Measurements from ENCODE around the gene MIGA1.
"Not testable (repeated sequence)": the region's sequence is repeated elsewhere in the genome, so short reads cannot be mapped to it uniquely, and the experiment has no call there.

The MIGA1 gene, protein sequence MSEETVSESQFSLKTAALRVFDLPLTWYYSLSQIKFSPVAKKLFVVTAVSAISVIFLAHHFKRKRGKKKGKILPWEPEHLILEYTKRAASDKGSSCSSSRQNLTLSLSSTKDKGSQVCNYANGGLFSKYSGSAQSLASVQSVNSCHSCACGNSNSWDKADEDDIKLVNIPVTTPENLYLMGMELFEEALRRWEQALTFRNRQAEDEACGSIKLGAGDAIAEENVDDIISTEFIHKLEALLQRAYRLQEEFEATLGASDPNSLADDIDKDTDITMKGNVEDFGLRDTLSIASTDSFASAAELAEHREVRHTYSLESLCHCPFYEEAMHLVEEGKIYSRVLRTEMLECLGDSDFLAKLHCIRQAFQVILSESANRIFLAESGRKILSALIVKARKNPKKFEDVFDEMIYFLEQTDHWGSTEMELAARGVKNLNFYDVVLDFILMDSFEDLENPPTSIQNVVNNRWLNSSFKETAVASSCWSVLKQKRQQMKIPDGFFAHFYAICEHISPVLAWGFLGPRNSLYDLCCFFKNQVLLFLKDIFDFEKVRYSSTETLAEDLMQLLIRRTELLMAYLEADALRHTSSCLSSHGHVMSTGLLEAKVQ

DNA sequence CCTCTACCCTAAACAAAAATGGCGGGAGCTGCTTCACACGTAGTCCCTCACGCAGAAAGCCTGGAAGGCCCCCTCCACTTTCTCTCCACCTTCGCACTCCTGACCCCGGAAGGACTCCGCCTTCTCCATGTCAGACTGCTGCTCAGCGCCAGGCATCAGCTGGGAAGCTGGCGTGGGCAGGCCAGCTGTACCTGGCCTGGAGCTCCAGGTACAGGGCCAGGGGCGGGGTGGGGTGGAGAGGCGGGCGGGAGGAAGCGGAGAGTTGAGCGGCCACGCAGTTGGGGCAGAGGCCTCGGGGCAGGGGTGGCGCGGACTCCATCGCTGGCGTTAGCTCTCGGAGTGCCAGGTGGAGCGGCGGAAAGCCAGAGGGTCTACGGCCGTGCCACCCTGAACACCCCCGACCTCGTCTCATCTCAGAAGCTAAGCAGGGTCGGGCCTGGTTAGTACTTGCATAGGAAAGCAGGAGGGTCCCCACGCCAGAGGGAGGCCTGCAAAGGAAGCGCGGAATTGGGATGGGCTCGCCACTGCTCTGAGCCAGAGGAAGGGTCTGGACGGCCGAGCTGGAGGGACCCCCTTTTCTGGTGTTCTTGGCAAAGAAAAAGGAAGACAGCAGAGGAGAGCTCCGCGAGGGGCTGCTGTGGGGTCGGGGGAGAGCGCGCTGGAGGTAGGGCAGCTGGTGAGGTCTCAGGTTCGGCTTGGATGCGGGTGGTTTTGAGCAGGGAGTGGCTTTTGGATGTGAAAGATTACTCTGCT lies at the start of gene MIGA1:
TSS of gene MIGA1 (plus strand) at position 121 of the 753 bp plus-strand sequence. CDS start 3,604 bp downstream, outside the sequence.
- DNase-seq: peak; percentile 73 to 90 (median 84)

DNA sequence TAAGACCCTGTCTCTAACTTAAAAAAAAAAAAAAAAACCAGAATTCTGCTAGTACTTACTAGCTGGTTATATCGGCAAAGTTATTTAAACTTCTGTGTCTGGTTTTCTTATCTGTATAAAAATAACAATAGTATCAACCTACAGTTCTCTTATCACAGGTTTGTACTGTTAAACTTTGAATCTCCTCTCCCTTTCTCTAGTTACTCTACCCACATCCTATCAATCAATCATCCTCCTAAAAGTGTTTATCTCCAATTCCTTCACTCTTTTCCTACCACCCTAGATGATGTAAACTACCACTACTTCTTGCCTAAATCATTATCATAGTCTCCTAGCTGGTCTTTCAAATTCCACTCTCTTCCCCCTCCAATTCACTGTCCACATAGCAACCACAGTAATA lies 47.4 kb upstream of the MIGA1 start:
- DNase-seq: no peak

DNA sequence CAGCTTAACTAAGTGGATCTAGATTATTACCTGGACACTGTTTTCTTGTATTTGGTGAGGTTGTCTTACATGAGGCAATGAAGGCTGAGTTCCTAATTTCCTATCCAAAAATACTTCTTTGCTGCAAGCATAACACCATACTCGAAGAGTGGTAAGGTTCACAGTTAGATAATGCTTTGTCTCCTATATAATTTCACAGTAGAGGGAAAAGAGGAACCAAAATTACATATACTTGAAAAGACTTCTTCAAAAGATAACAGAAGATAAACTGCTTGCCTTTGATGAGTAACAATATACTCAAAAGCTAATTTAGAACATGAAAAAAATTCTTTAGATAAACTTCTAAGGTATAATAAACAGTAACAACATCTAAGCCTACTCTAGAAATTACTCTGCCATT lies 40.2 kb upstream of the MIGA1 start:
- DNase-seq: no peak

DNA sequence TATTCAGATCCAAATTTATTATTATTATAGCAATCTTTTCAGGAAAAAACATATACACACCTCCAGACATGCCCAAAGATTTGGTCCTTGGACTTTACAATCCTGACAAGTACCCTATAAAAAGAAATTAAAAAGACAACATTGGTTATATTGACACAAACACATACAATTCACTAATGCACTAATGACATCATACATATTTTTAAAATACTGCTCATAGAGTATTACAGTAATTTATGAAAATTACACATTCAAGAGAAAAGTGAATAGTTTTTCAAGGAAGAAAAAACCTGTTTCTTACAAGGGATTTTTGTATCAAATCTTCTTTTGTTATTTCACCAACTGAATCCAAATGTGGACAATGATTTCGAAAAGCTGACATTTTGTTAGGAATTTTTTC lies 38.1 kb upstream of the MIGA1 start:
- no peak for DNase-seq

DNA sequence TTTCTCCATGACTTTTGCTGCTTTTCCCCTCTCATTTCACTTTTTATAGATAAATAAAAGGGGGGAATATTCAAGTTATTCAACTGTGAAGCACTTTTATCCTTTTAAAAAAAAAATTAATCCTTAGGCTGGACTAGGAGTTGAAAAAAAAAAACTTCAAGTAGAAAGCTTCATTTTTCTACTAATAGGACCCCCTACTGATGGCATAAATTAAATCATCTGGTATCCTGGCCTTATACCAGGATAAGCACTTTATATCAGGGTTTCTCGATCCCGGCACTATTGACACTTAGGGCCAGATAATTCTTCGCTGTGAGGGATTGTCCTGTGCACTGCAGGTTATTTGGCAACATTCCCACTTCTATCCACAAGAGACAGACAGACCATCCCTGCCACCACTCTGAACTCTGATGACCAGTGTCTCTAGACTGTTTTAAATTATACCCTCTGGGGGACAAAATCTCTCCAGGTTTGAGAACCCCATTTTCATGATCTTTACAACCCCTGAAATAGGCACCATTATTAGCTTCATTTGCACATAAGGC lies 37.4 kb upstream of the MIGA1 start:
- no peak for DNase-seq

DNA sequence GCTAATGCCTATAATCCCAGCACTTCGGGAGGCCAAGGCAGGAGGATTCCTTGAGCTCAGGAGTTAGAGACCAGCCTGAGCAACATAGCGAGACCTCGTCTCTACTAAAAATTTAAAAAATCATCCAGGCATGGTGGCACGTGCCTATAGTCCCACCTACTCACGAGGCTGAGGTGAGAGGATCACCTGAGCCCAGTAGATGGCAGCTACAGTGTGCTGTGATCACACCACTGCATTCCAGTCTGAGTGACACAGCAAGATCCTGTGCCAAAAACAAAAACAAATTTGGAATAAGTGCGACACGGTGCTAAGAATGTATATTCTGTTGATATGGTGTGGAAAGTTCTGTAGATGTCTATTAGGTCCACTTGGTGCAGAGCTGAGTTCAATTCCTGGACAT lies 34.9 kb upstream of the MIGA1 start:
- DNase-seq: no peak

DNA sequence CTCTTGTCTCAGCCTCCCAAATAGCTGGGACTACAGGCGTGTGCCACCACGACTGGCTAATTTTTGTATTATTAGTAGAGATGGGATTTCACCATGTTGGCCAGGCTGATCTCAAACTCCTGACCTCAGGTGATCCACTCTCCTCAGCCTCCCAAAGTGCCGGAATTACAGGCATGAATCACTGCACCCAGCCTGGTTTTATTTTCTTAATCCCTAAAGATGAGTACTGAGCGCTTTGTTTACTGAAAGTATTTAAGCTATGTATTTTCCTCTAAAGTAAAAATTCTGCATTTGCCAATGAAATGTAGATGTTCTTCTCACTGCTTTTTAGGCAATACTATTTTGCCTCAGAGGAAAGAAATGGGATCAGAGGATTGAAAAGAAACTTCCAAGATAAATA lies 30.0 kb upstream of the MIGA1 start:
- DNase-seq: not testable (repeated sequence)

DNA sequence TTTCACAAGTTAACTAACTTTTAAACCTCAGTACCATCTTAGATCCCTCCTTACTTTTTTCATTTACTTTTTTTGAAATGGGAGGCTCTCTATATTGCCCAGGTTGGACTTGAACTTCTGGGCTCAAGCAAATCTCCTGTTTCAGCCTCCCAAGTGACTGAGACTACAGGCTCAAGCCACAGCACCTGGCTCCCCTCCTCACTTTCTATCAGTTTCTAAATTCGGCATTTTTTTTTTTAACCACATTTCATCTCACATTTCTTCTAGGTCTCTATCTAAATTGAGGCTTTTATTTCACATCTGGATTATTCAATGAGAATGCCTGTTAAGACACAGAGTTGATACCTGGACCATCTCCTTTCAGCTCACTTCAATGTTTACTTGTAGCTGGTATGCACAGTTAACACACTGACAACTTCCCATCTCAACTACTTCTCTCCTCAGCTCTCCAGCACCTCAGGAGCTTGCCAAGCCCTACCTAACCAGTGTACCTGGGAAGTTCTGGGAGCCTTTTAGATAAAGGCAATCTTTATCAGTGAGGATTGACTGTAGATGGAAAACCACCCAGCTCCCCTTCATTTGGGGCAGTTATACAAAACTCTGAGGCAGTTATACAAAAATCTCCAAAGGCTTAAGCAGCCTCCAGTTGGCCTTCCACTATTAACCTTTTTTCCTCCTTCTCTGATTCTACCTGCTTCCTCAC lies 23.2 kb upstream of the MIGA1 start:
- no peak for DNase-seq

DNA sequence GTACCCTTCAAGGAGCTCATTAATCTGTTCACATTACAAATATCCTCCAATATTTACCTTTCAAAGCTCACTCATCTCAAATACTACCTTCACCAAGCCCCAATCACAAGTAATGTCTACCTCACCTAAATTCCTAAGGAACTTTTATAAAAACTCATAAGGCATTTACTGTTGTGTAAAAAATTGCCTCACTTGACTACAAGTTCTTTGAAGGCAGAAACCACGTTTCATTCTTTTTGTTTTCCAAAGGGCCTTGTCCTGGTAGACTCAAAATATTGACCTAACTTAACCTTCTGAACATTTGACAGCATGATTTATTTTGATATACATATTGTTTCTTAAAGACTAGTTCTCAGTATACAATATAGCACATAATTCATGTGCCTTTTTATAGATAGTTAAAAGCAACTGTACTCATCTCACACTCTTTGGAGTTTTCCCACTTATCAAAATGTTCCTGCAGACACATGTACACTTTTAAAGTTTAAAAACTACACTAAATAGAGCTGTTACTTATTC lies 22.3 kb upstream of the MIGA1 start:
- DNase-seq: no peak

DNA sequence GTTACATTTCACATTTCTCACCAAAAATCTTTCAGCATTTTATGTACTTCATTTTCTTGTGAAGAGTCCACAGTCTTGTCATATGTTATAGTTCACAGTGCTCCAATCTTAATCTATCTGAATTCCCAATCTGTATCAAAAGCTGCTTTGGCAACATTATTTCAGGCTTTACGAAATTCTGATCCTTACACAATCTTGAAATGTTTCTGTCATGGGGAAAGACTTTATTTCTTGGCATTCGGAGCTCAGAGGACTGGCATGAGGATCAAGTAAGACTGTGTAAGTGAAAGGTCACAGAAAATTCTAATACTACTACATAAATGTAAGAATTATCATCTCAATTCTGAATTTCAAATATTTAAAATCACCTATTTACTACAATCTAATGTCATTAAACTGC lies 21.8 kb upstream of the MIGA1 start:
- DNase-seq: no peak

DNA sequence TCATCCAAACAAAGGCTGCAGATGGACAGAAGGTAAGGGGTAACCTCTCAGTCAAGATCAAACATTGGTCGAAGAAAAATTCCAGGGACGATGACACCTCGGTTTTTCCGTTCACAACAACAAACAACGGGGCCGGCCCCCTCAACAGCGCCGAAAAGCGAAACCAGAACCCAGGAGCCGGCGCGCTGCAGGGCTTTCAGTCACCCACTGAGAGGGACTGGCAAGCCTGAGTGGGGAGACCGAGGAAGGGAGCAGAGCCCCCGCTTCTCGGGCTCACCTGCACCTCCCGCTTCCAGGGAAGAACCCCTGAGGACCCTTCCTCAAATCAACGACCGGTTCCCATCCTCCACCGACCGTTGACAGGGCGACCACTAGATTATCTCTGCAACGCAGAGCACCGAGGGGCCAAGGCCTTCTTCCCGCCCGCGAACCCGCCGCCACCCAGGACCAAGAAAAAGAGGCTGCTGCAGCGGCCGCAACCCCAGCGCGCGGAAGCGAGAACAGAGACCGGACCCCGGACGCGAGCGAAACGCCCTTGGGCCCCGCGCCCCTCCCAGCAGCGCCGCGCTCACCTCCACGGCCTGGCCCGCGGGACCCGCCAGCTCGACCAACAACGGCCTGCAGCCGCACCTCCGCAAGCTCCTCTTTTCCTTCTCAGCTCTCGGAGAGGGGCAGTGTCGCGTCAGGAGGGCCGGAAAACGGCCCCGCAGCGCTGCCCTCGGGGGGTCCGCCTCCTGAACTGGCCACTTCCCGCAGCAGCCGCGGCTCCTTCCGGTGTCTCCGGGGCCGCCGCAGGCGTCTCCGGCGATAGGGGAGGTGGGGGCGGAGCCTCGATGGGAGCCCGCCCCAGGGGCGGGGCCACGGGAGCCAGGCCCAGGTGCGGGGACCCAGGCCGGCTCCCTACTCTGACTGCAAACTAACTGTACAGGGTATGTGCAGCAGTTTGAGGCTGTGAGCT lies 20.1 kb upstream of the MIGA1 start, which contains the start of gene USP33:
TSS of gene USP33 (minus strand) at position 782 of the 958 bp plus-strand sequence. CDS start 18,155 bp downstream, outside the sequence.
- peak; percentile 79 to 93 (median 88) for DNase-seq

DNA sequence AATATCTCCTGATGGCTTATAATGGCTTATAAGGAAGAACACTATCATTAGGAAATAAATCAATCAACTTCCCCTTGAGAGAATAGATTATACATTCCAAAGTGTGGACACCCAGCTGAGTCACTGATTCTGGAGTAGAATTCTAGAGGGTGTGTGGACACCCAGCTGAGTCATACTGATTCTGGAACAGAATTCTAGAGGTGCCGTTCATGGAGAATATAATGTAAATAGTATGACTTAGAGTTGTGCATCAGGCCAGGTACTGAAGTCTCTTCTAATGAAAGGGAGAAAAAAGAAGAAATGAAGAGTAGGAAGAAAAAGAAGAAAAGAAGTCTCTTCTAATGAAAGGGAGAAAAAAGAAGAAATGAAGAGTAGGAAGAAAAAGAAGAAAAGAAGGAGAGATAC lies 17.4 kb upstream of the MIGA1 start:
- no peak for DNase-seq

DNA sequence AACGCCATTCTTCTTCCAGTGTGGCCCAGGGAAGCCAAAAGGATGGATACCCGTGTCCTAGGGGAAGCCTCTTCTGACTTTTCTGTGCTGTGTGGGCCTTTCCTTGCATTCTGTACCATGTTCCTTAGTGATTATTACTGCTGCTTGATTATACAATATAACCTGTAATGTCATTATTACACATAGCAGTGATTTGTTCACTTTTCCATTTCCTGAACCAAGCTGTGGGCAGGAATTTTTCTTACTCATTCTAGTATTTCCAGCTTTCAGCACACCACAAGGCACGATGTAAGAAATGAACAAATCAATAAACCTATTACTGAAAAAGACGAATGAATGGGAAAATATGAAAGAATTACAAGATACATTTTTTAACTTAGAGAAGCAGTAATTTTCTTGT lies 11.4 kb upstream of the MIGA1 start:
- DNase-seq: no peak

DNA sequence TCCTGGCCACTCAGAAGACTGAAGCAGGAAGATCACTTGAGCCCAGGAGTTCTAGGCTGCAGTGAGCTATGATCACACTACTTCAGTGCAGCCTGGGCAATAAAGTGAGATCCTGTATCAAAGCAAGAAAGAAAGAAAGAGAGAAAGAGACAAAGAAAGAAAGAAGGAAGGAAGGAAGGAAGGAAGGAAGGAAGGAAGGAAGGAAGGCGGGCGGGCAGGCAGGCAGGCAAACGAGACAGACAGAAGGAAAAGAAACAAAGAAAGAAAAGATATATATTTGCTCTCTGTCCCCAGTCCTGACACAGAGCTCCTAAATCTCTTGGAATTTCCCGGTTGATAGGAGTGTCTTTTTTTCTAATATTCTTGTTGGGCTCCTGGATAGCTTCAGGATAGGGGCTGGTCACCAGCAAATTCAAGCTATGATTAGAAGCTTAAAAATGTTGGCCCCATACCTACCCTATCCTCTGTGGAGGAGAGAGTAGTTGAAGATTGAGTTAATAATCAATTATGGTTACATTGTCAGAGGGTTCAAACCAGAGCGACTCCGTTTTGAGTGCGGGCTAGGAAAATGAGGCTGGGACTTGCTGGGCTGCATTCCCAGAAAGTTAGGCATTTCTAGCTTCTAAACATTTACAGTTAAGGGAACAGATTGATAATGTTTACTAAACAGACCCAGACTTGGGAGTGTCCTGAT lies 3.3 kb upstream of the MIGA1 start:
- DNase-seq: no peak

DNA sequence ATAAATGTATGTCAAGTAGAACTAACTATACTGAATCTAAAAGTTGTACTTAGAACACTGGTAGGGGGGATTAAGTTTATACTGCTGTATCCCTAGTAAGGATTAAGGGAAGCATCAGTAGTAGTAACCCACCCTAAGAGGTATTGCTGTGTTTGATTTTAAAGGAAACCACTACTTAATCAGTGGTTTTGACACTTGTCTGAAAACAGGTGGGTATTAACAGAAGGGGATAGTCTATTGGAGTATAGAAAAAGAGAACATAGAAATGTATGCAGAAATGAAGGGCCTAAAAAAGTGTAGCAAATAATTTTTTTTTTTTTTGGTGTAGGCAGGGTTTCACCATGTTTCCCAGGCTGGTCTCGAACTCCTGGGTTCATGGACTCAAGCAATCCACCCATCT lies 2.2 kb downstream of the MIGA1 start:
- DNase-seq: no peak

DNA sequence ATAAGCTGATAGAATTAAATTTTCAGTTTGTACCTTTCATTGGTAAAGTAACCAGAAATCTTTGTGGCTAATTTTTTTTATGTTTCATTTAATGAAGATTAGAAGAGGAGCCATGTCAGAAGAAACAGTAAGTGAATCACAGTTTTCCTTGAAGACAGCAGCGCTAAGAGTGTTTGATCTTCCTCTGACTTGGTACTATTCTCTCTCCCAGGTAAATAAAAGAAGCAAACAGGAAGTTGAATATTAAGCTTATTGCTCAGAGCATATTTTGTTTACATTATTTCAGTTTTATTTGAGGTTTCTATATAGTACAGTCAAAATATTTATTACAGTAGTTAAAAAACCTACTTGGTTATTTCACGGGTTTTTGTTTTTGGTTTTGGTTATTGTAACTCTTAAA lies 3.7 kb downstream of the MIGA1 start:
- DNase-seq: no peak

DNA sequence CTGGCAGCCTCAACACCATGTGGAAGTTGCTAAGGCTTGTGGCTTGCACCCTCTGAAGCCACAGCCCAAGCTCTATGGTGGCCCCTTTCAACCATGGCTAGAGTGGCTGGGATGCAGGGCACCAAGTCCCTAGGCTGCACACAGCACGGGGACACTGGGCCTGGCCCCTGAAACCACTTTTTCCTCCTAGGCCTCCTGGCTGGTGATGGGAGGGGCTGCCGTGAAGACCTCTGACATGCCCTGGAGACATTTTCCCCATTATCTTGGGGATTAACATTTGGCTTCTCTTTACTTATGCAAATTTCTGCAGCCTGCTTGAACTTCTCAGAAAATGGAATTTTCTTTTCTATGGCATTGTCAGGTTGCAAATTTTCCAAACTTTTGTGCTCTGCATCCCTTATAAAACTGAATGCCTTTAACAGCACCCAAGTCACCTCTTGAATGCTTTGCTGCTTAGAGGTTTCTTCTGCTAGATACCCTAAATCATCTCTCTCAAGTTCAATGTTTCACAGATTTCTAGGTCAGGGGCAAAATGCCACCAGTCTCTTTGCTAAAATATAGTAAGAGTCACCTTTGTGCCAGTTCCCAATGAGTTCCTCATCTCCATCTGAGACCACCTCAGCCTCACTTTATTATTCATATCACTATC lies 6.8 kb downstream of the MIGA1 start:
- not testable (repeated sequence) for DNase-seq

DNA sequence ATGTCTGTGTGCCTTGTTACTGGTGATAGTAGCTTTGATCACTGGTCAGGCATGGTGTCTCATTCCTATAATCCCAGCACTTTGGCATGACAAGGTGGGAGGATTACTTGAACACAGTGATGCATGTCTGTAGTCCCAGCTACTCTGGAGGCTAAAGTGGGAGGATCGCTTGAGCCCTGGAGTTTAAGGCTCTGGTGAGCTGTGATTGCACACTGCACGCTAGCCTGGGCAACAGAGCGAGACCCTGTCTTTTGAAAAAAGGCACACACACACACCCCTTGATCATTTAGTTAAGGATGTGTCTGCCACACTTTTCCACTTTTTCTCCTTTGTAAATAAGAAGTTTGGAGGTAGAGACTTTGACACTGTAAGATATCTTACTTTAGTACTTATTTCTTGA lies 15.1 kb downstream of the MIGA1 start:
- DNase-seq: no peak

DNA sequence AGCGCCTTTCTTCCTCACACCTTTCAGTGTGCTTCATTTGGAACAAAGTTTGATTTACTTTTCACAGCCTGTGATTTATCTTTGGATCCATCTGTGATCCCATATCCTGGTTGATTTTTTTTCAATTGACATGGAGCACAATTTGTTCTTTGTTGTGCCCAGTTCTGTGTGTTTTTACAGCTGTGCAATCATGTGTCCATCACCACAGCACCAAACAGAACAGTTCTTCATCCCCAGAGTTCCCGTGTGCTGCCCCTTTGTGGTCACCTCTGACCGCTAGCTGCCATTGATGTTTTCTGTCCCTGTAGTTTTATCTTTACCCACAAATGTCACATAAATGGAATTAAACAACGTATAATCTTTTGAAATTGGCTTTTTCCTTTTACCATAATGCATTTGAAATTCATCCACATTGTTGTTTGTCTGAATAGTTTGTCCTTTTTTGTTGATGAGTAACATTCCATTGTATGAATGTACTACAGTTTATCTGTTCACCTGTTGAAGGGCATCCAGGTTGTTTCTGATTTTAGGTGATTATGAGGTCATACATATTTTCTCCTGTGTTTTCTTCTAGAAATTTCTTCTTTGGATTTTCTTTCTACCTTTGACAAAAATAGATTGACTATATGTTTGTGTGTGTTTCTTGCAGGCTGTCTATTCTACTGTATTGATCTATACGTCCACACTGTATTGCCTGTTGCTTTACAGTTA lies 17.4 kb downstream of the MIGA1 start:
- no peak for DNase-seq

Data from stimulated activated naive CD4-positive, alpha-beta T cell (primary cell).